Fibroblast of gingiva (primary cell): ENCODE data around the gene JAKMIP3.

Experiments used
- DNase-seq: peaks from one replicate; pipeline ENCODE4 v3.0.0-alpha.2; 2011; ENCODE audit warnings: low read depth

Gene JAKMIP3

GRCh38 chr10:132111121-132111731, 45.5 kb downstream of the JAKMIP3 start:
- no peak for DNase-seq

DNA sequence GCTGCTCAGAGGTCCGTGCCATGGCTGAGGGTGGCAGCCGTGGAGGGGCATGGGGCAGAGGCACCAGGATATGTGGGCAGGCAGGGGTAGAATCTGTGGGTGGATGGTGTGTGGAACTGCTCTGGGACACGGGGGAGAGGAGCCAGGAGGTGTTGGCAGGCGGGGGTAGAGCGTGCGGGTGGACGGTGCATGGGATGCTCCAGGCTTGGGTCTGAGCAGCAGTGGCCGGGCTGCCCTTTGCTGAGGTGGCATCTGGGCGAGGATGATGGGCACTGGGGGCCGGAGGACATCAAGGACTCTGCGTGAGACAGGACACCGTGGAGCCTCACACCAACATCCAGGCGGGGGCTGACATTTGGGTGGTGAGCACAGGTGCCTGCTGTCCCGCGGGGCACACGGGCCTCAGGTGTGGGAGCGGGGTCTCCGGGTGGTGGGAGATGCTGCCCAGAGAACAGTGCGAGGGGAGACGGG, 46.2 kb downstream of the JAKMIP3 start:
- no peak for DNase-seq

GRCh38 chr10:132112611-132113010, 46.9 kb downstream of the JAKMIP3 start:
- no peak for DNase-seq

DNA sequence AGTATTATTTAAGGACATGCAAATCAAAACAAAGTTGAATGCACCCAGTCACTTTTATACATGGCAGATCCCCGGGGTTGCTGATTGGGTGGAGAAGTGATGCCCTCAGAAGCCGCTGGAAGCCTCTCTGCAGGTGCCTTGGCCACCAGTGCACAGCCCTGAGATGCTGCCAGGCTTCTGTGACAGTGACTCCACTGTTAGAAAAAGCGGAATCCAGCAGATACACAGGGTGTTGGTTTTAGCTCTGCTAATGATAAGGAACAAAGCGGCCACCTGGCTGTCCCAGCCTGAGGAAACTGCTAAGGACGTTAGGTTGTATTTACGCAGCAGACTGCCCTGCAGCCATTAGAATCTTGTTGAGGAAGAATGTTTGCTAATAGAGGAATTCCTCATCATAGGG, 47.5 kb downstream of the JAKMIP3 start:
- no peak for DNase-seq

GRCh38 chr10:132113766-132114365, 48.1 kb downstream of the JAKMIP3 start:
- no peak for DNase-seq

- DNase-seq = no peak
Measured at GRCh38 chr10:132114953-132115520, 49.3 kb downstream of the JAKMIP3 start.
